OCI-M1 (cell line): Measurements from ENCODE around the gene PHF20.
"Not testable (repeated sequence)": the region's sequence is repeated elsewhere in the genome, so short reads cannot be mapped to it uniquely, and the experiment has no call there.

Experiments
- DNase-seq: peaks from one replicate; lab custom pipeline; 2025; lab: John Stamatoyannopoulos, UW

Gene PHF20

GRCh38 chr20:35839904-35840303 is 68.1 kb downstream of the PHF20 start:
- no peak for DNase-seq

GRCh38 chr20:35840421-35840820 is 68.6 kb downstream of the PHF20 start:
- DNase-seq = no peak

GRCh38 chr20:35842361-35842760 is 70.5 kb downstream of the PHF20 start:
- DNase-seq = no peak

GRCh38 chr20:35843894-35844293 is 72.1 kb downstream of the PHF20 start:
- not testable (repeated sequence) for DNase-seq

- DNase-seq = no peak
Measured at GRCh38 chr20:35845561-35845960, 73.7 kb downstream of the PHF20 start.

GRCh38 chr20:35849706-35850105 is 77.9 kb downstream of the PHF20 start:
- no peak for DNase-seq

GRCh38 chr20:35851659-35852058 is 79.8 kb downstream of the PHF20 start:
- not testable (repeated sequence) for DNase-seq

GRCh38 chr20:35854713-35855348 is 83.0 kb downstream of the PHF20 start:
- DNase-seq = peak; percentile 9

- not testable (repeated sequence) for DNase-seq
Measured at GRCh38 chr20:35855641-35856040, 83.8 kb downstream of the PHF20 start.

GRCh38 chr20:35856866-35857265 is 85.1 kb downstream of the PHF20 start:
- DNase-seq = no peak

- no peak for DNase-seq
Measured at GRCh38 chr20:35866418-35867202, 94.8 kb downstream of the PHF20 start.

- DNase-seq = no peak
Measured at GRCh38 chr20:35870541-35871258, 98.9 kb downstream of the PHF20 start.

- DNase-seq = peak; percentile 85
Measured at GRCh38 chr20:35871259-35871771, 99.5 kb downstream of the PHF20 start.

GRCh38 chr20:35876033-35876320 is 104.2 kb downstream of the PHF20 start:
- DNase-seq = no peak

GRCh38 chr20:35877611-35878010 is 105.8 kb downstream of the PHF20 start:
- no peak for DNase-seq

GRCh38 chr20:35878113-35878625 is 106.4 kb downstream of the PHF20 start:
- DNase-seq = no peak

GRCh38 chr20:35881676-35882075 is 109.9 kb downstream of the PHF20 start:
- DNase-seq = no peak

GRCh38 chr20:35882427-35883161 is 110.8 kb downstream of the PHF20 start:
- DNase-seq = not testable (repeated sequence)

- DNase-seq = no peak
Measured at GRCh38 chr20:35883336-35883777, 111.5 kb downstream of the PHF20 start.

GRCh38 chr20:35883778-35884540 is 112.1 kb downstream of the PHF20 start:
- DNase-seq = peak; percentile 82

GRCh38 chr20:35884541-35884865 is 112.7 kb downstream of the PHF20 start:
- DNase-seq = no peak
